HG02884 (cell line): ENCODE data around the gene COX19.
"Not testable (repeated sequence)": the region's sequence is repeated elsewhere in the genome, so short reads cannot be mapped to it uniquely, and the experiment has no call there.

ENCODE experiments used
- ATAC-seq: cut with Tn5 transposase; IDR thresholded peaks from one replicate; pipeline ENCODE4 v1.9.1; 2021; ENCODE audit warnings: mild to moderate bottlenecking, moderate library complexity; ENCODE audit not compliant: unreplicated experiment

The COX19 gene

GRCh38 chr7:962401-963081 lies 12.8 kb downstream of the COX19 start:
- no peak for ATAC-seq

- ATAC-seq = no peak
These were observed 13.6 kb downstream of the COX19 start for GRCh38 chr7:961546-962400.

- ATAC-seq = not testable (repeated sequence)
These were observed 14.4 kb downstream of the COX19 start for GRCh38 chr7:960972-961371.

- ATAC-seq = no peak
These were observed 15.0 kb downstream of the COX19 start for GRCh38 chr7:960269-960871.

- ATAC-seq = not testable (repeated sequence)
These were observed 15.6 kb downstream of the COX19 start for GRCh38 chr7:959740-960139.

GRCh38 chr7:959271-959670 lies 16.1 kb downstream of the COX19 start:
- no peak for ATAC-seq

DNA sequence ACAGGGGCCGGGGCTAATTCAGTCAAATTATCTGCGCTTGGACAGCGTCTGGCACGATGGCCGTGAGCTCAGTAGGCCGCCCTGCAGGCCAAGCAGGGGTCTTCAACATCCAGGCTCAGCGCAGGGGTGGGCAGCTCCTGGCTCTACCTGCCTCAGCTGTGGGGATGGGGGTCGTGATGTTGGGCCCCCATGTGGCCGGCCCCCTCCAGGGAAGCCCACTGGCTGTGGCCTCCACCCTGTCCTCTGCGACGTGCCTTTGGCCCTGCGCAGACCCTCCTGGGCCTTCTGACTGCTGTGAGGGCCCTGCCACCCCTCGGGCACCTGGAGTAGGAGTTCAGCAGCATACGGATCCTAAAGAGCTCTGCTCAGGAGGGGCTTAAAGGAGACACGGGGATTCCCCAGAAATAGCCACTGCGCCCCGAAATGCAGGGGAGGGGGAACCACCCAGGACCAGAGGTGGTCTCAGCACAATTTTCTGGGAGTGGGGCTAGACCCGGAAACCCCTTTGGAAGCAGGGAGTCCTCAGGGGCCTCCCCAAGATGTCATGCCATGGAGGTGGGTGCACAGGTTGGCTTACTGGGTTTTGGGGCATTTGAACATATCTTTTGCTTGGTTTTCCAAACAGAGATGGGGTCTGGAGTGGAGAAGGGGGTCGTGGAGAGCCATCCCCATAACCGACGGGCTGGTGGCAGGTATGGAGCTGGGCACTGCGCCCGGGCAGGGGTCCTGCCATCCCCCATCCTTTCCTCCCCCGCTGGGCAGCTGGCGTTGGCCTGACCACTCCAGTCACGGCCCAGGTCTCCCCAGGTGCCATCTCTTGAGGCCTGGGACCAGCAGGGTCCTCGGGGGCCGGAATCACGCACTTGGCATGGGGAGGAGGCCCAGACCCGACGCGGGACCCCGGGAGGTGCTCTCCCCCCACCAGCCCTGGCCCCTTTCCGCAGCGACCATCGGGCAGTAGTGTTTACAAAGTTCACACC lies 16.8 kb downstream of the COX19 start:
- no peak for ATAC-seq

GRCh38 chr7:957418-958220 lies 17.7 kb downstream of the COX19 start:
- no peak for ATAC-seq

GRCh38 chr7:956031-956430 lies 19.3 kb downstream of the COX19 start:
- no peak for ATAC-seq

- ATAC-seq = no peak
These were observed 20.8 kb downstream of the COX19 start, which contains the start of gene ADAP1 for GRCh38 chr7:954330-955238. Gene ADAP1, minus strand, starts transcription at chr7:954680. Its CDS starts 203 bp downstream, at chr7:954477.

GRCh38 chr7:953547-954327 lies 21.6 kb downstream of the COX19 start:
- no peak for ATAC-seq

GRCh38 chr7:952548-953441 lies 22.6 kb downstream of the COX19 start:
- no peak for ATAC-seq

- ATAC-seq = no peak
These were observed 23.3 kb downstream of the COX19 start for GRCh38 chr7:951881-952547.

DNA sequence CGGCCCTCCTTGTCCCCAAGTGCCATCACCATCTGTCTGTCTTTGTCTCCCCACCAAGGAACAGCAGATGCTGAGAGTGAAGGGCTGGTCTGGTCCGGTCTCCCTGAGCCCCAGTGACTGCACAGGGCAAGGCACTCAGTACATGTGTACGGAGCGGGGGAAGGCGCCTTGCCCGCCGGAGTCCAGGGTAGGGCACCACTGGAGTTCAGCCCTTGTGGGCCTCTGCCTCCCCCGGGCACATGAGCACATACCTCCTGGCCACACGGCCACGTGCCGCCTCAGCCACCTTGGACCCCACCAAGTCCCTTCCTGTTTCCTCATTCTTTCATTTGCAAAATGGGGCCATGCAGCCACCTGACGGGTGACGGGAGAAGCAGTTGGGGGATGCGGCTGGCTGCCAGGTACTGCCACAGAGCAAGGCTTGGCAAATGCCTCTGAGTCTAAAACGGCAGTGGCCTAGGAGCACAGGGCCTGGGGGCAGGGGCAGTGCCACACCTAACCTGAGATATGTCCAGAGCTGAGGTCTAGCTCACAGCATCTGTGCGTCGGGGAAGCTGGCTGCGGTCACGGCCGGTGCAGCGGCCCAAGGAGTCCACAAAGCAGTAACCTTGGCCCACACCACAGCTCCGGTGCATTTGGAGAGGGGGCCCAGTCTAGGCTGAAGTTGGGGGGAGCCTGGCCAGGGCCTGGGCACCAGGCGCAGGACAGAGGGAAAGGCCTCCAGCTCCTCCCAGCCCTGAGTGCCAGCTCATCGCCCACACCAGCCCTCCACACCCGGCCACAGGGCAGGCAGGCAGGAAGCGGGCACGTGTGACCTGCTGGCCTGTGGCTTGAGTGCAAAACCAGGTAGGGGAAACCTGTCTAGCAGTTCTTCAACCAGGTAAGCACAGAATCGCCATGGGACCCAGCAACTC lies 26.1 kb downstream of the COX19 start:
- no peak for ATAC-seq
